Fibroblast of lung (primary cell): ENCODE results near the gene LRRC75B. TPM values are rescaled to one million over a fixed set of nuclear protein-coding genes. Genes with fewer than 3 reads are reported as not detected.

Experiments used
- DNase-seq, 2 donors: peaks; one replicate each; pipeline versions ENCODE4 v3.0.0 to v3.0.0-alpha.2; 2010; ENCODE audit warnings: low read depth in 2 of 2
- H2AFZ ChIP-seq: 2 replicates; pipeline ENCODE4 v1.5.1; 2012; ENCODE audit warnings: low read length, control low read depth, inconsistent platforms
- H3K27ac ChIP-seq: 2 replicates; pipeline ENCODE4 v1.5.1; 2011; ENCODE audit warnings: low read length, control low read depth; ENCODE audit not compliant: insufficient read depth
- H3K27me3 ChIP-seq: 2 replicates; pipeline ENCODE4 v1.5.1; 2011; ENCODE audit warnings: mild to moderate bottlenecking, low read length; ENCODE audit not compliant: control insufficient read depth, insufficient read depth
- H3K36me3 ChIP-seq: 2 replicates; pipeline ENCODE4 v1.5.1; 2011; ENCODE audit warnings: low read length; ENCODE audit not compliant: control insufficient read depth, insufficient read depth
- H3K4me1 ChIP-seq: 2 replicates; pipeline ENCODE4 v1.5.1; 2011; ENCODE audit warnings: low read length; ENCODE audit not compliant: control insufficient read depth, insufficient read depth; ENCODE audit errors: extremely low read depth
- H3K4me2 ChIP-seq: 2 replicates; pipeline ENCODE4 v1.5.1; 2011; ENCODE audit warnings: low read length, control low read depth; ENCODE audit not compliant: insufficient read depth; ENCODE audit errors: extremely low read depth
- H3K4me3 ChIP-seq, 4 experiments: fragments of 200-600 bp in 1 of 4; sonication (generic) in 1 of 4; replicated peaks in 1 of 4; 2 replicates each; pipeline ENCODE4 v1.5.1; 2011 to 2016; ENCODE audit warnings: low read length in 4 of 4, low read depth in 3 of 4, mild to moderate bottlenecking in 3 of 4, control low read depth in 2 of 4, inconsistent platforms in 1 of 4, mixed read lengths in 1 of 4; ENCODE audit not compliant: insufficient read depth in 1 of 4; ENCODE audit errors: control extremely low read depth in 1 of 4
- H3K79me2 ChIP-seq: 2 replicates; pipeline ENCODE4 v1.5.1; 2012; ENCODE audit warnings: mild to moderate bottlenecking, low read length, inconsistent platforms; ENCODE audit not compliant: control insufficient read depth, insufficient read depth
- H3K9ac ChIP-seq: 2 replicates; pipeline ENCODE4 v1.5.1; 2011; ENCODE audit warnings: mild to moderate bottlenecking, low read length, control low read depth; ENCODE audit not compliant: insufficient read depth
- H3K9me3 ChIP-seq: 2 replicates; pipeline ENCODE4 v1.5.1; 2012; ENCODE audit warnings: low read depth, low read length; ENCODE audit not compliant: control insufficient read depth, insufficient read depth
- H4K20me1 ChIP-seq: 2 replicates; pipeline ENCODE4 v1.5.1; 2011; ENCODE audit warnings: low read length; ENCODE audit not compliant: control insufficient read depth, insufficient read depth; ENCODE audit errors: extremely low read depth
- CTCF ChIP-seq, 2 donors: IDR thresholded peaks in 1 of 2; conservative IDR thresholded peaks in 1 of 2; 1 replicate in 1 of 2; 2 replicates in 1 of 2; pipeline ENCODE4 v1.5.1; 2011 to 2012; ENCODE audit warnings: low read length in 2 of 2, control low read depth in 1 of 2, inconsistent platforms in 1 of 2, low read depth in 1 of 2, mild to moderate bottlenecking in 1 of 2
- EZH2 ChIP-seq: IDR thresholded peaks from 2 replicates; pipeline ENCODE4 v1.5.1; 2012; ENCODE audit warnings: low read length, control low read depth, mild to moderate bottlenecking; ENCODE audit errors: missing control alignments
- polyA plus RNA-seq, 2 donors: library from polyadenylated mRNA; depleted of rRNA in 1 of 2; stranded (reverse) in 1 of 2; unstranded in 1 of 2; fragments of >200 nt; gene quantifications; 2 replicates each; pipeline ENCODE4 v1.2.1, GENCODE V29; 2011 to 2012; ENCODE audit warnings: missing spikeins in 1 of 2
- total RNA-seq: library from RNA; depleted of rRNA; stranded (reverse); fragments of >200 nt; gene quantifications from 2 replicates; pipeline ENCODE4 v1.2.1, GENCODE V29; 2014

LRRC75B gene
- total and polyA plus RNA-seq, 2 donors (not counting 1 experiment from before 2014, with no cell fraction given): 2.9 to 7.9 TPM

DNA sequence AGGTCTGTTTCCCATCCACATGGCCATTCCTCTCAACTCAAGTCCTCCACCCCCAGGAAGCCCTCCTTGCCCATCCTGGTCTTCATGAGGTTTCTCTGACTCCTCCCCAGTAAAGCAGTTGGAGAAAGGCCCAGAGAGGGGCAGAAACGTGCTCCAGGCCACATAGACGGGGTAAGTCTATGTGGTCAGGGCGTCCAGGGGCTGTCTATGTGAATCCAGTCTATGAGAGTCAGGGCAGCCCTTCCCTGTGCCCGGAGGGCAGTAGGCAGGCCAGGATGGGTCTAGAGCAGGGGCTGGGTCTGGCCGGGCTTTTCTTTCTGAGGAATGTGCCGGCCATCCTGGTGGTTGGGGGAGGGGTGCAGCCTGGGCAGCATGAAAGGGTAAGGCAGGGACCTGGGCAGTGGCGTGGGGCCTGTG lies 49.7 kb downstream of the LRRC75B start:
- H3K4me3 ChIP-seq: no peak overlapping the region
- no peak overlapping the region for H3K27ac ChIP-seq
- H3K9ac ChIP-seq: no peak overlapping the region
- no peaks in the 10 kb centered on the region for H4K20me1 ChIP-seq
- H3K27me3 ChIP-seq: no peaks in the 10 kb centered on the region
- peaks cover 37% of the 10 kb centered on the region for H3K36me3 ChIP-seq
- H2AFZ ChIP-seq: no peak overlapping the region
- no peaks in the 10 kb centered on the region for H3K79me2 ChIP-seq
- no peak for DNase-seq
- no peaks in the 10 kb centered on the region for H3K9me3 ChIP-seq
- peaks cover 8% of the 10 kb centered on the region for H3K4me1 ChIP-seq
- no peak overlapping the region for H3K4me2 ChIP-seq
- TF ChIP-seq EZH2: no peak
- no peak for TF ChIP-seq CTCF (conservative IDR thresholded peaks at IDR 0.05 in 1 of 2, IDR thresholded peaks at IDR 0.05 in 1 of 2; ENCODE audit: low read depth in 1 of 2, low read length in 2 of 2)

DNA sequence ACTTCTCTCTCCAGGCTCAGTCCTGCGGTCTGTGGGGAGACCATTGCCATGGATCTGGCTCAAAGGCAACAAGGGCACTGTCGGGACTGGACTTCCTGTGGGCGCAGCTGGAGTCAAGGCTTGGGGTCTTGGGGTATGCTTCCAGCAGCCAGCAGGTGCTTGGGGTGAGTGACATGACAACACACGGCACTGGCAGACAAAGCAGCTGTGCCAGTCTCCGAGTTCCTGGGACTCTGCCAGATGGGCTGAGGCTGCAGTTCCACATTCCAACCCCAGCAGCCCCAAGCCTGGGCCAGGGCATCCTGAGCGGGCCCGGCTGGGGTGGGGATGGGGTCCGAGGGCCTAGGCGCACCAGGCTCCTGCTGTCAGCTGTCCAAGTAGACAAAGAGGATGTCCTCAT lies 50.2 kb downstream of the LRRC75B start:
- H3K27me3 ChIP-seq: no peaks in the 10 kb centered on the region
- TF ChIP-seq CTCF (conservative IDR thresholded peaks at IDR 0.05 in 1 of 2, IDR thresholded peaks at IDR 0.05 in 1 of 2; ENCODE audit: low read depth in 1 of 2, low read length in 2 of 2) (no peak), EZH2 (no peak)

GRCh38 chr22:24541681-24542515 lies 51.0 kb downstream of the LRRC75B start:
- Histone ChIP-seq H2AFZ (no peak overlapping the region), H3K79me2 (no peaks in the 10 kb centered on the region), H3K4me3 (no peak overlapping the region), H3K36me3 (peaks cover 33% of the 10 kb centered on the region), H4K20me1 (peaks cover 2% of the 10 kb centered on the region), H3K9me3 (no peaks in the 10 kb centered on the region), H3K27me3 (no peaks in the 10 kb centered on the region), H3K9ac (no peak overlapping the region), H3K4me2 (no peak overlapping the region), H3K27ac (no peak overlapping the region), H3K4me1 (peaks cover 8% of the 10 kb centered on the region)
- TF ChIP-seq EZH2: no peak
- TF ChIP-seq CTCF (conservative IDR thresholded peaks at IDR 0.05 in 1 of 2, IDR thresholded peaks at IDR 0.05 in 1 of 2; ENCODE audit: low read depth in 1 of 2, low read length in 2 of 2): no peak
- DNase-seq: no peak

More for the DNA sequence above, 50.2 kb downstream of the LRRC75B start:
- H3K4me2 ChIP-seq: no peak overlapping the region
- no peak overlapping the region for H3K27ac ChIP-seq
- H4K20me1 ChIP-seq: no peaks in the 10 kb centered on the region
- H3K4me1 ChIP-seq: peaks cover 8% of the 10 kb centered on the region
- H3K9ac ChIP-seq: no peak overlapping the region
- no peaks in the 10 kb centered on the region for H3K9me3 ChIP-seq
- no peak overlapping the region for H2AFZ ChIP-seq
- no peak overlapping the region for H3K4me3 ChIP-seq
- H3K36me3 ChIP-seq: peaks cover 37% of the 10 kb centered on the region
- no peaks in the 10 kb centered on the region for H3K79me2 ChIP-seq
- DNase-seq: no peak
